GM12892 (cell line): ENCODE data around the gene NAV3.

Experiments used
- DNase-seq: peaks from one replicate; pipeline ENCODE4 v3.0.0; 2011; ENCODE audit not compliant: insufficient read length
- FAIRE-seq: peaks from 2 replicates; lab custom pipeline; 2011; peaks lifted over from hg19 to GRCh38; lab: Jason Lieb, UNC
- POLR2A ChIP-seq: IDR thresholded peaks from 2 replicates; pipeline ENCODE4 v1.6.1; 2011; ENCODE audit warnings: low read depth, low read length, control low read depth
- POLR2AphosphoS5 ChIP-seq: IDR thresholded peaks from 2 replicates; pipeline ENCODE4 v1.6.1; 2011; ENCODE audit warnings: low read depth, low read length, control low read depth
- TAF1 ChIP-seq: IDR thresholded peaks from 2 replicates; pipeline ENCODE4 v1.6.1; 2011; ENCODE audit warnings: low read depth, mild to moderate bottlenecking, control low read depth, low read length, borderline replicate concordance

The NAV3 gene

GRCh38 chr12:78187741-78188140 is 357.0 kb downstream of the NAV3 start:
- no peak for TF ChIP-seq POLR2AphosphoS5
- no peak for TF ChIP-seq TAF1
- TF ChIP-seq POLR2A, result no peak
- no peak for DNase-seq
- no peak for FAIRE-seq

DNA sequence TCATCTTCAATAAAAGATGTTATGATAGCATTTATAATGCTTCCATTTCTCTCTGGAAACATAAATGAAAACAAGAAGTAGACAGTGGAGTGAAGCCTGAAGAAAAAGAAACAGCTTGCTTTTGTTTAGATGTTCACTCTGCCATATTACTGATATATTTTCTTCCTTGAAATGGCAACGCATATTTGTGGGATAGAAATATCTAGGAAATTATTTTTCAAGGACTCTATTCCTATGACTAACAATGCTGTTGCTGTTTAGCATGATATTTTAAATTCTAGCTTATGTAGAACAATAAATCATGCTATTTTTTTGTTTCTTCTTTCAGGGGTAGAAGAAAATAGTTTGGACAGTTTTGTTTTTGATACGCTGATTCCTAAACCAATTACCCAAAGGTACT is 359.0 kb downstream of the NAV3 start:
- no peak for DNase-seq
- no peak for FAIRE-seq
- no peak for TF ChIP-seq POLR2A
- no peak for TF ChIP-seq TAF1
- TF ChIP-seq POLR2AphosphoS5, result no peak

GRCh38 chr12:78191611-78192010 is 360.9 kb downstream of the NAV3 start:
- DNase-seq (no peak), FAIRE-seq (no peak)
- TF ChIP-seq POLR2A (no peak), TAF1 (no peak), POLR2AphosphoS5 (no peak)

- TF ChIP-seq TAF1 (no peak), POLR2AphosphoS5 (no peak), POLR2A (no peak)
- DNase-seq (no peak), FAIRE-seq (no peak)
Observed at GRCh38 chr12:78192979-78193378, 362.3 kb downstream of the NAV3 start.

- DNase-seq (no peak), FAIRE-seq (no peak)
Observed at GRCh38 chr12:78194448-78194847, 363.8 kb downstream of the NAV3 start.

GRCh38 chr12:78198896-78199295 is 368.2 kb downstream of the NAV3 start:
- DNase-seq (no peak), FAIRE-seq (no peak)
- TF ChIP-seq POLR2AphosphoS5 (no peak), POLR2A (no peak), TAF1 (no peak)

More at GRCh38 chr12:78194448-78194847, 363.8 kb downstream of the NAV3 start:
- TF ChIP-seq POLR2A (no peak), TAF1 (no peak), POLR2AphosphoS5 (no peak)

DNA sequence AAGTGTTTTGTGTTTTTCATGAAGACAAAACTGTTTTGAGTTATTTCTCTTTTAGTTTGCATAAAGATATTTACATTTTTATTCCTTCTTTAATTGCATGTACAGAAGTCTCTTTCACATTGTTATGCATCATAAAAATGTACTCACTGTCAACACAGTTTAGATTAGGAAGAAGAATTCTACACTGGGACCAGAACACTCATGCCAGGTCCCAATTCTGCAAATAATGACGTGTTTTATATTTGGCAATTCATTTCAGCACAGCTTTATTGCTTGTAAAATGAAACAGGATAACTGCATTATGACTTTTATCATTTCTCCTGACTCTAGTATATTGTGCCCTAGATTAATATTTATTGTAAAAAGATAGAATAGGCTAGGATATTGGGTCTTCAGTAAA is 369.2 kb downstream of the NAV3 start:
- FAIRE-seq, result no peak
- no peak for DNase-seq
- TF ChIP-seq POLR2AphosphoS5 (no peak), POLR2A (no peak), TAF1 (no peak)

- TF ChIP-seq POLR2A (no peak), TAF1 (no peak), POLR2AphosphoS5 (no peak)
- DNase-seq (no peak), FAIRE-seq (no peak)
Observed at GRCh38 chr12:78204926-78205325, 374.2 kb downstream of the NAV3 start.

DNA sequence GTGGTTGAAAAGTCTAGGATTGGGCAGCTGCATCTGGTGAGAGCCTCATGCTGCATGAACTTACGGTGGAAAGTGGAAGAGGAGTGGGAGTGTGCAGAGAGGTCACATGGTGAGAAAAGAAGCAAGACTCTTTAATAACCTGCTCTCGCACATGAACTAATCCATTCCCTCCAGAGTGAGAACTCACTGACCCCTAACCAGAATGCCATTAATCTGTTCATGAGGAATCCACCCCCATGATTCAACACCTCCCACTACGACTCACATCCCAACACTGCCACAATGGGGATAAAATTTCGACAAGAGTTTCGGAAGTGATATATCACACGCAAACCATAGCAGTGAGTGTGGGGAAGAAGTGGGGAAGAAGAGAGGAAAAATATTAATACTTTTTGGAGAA is 377.4 kb downstream of the NAV3 start:
- DNase-seq (no peak), FAIRE-seq (no peak)
- no peak for TF ChIP-seq POLR2A
- TF ChIP-seq POLR2AphosphoS5, result no peak
- TF ChIP-seq TAF1, result no peak

DNA sequence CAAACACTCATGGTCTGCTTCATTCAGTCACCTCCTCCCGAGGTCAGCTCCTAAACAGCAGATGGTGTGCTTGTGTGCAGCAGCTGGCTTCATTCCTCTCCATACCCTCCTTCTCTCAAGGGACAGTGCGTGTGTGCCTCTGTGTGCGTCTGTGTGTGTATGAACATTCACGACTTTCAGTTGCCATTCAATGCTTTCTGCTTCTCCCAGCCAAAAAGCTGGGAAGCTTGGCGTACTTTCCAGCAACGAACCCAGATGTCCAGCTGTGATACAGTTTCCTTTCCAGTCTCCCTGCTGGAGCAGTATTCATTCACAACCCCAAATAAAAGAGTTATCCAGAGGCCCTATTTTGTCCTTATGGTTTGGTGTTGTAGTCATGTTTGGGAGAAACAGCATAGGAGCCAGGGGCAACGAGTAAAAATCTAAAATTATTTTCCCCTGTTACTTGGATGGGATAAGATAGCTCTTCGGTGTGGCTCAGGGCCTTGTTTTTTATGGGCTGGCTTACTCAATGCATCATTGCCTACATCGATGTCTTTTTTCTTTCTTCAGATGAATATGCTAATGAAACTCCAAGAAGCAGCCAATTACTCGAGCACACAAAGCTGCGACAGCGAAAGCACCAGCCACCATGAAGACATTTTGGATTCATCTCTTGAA is 379.3 kb downstream of the NAV3 start:
- DNase-seq, result no peak
- TF ChIP-seq POLR2A, result no peak
- no peak for TF ChIP-seq TAF1
- no peak for TF ChIP-seq POLR2AphosphoS5
- no peak for FAIRE-seq

DNA sequence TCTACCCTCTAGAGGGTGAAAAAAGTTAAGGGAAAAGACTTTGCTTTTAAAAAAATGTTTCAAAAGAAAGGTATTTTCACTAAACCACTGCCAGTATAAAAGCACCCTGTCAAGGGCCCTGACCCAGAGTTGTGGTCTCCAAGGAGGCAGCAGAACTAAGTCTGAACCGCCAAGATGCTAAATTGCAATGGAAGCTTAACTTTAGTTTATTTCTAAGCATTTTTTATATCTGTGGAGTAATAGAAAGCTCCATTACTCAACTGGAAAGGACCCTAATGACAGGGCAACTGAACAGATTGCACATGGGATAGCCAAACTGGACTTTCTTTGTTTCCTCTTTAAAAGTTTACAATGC is 379.8 kb downstream of the NAV3 start:
- TF ChIP-seq TAF1, result no peak
- no peak for TF ChIP-seq POLR2AphosphoS5
- TF ChIP-seq POLR2A, result no peak
- no peak for DNase-seq
- no peak for FAIRE-seq

- DNase-seq, result no peak
- no peak for FAIRE-seq
- TF ChIP-seq POLR2AphosphoS5 (no peak), TAF1 (no peak), POLR2A (no peak)
Observed at GRCh38 chr12:78210894-78211302, 380.2 kb downstream of the NAV3 start.
